Caco-2 (cell line): ENCODE measurements around the gene CTTN. TPM values are rescaled to one million over a fixed set of nuclear protein-coding genes. Genes with fewer than 3 reads are reported as not detected.

Experiments used
- BruUV-seq: library from RNA; stranded (reverse); fragments of 400-500 nt; replicated peaks from 2 replicates; lab custom pipeline; 2021; lab: Mats Ljungman, UMichigan
- CTCF ChIA-PET: fragments of 300-600 bp; sonication (Branson Sonifier 250); formaldehyde crosslinking; loops from one replicate; lab custom pipeline; 2022; ENCODE audit warnings: antibody characterized with exemption; lab: Charles Lee
- POLR2A ChIA-PET: fragments of 300-600 bp; sonication (Branson Sonifier 250); formaldehyde crosslinking; loops from one replicate; lab custom pipeline; 2022; ENCODE audit warnings: antibody characterized with exemption; lab: Charles Lee
- DNase-seq, 2 experiments: peaks; one replicate each; pipeline versions ENCODE4 v3.0.0 to v3.0.0-alpha.2; 2020 to 2022
- H3K27me3 ChIP-seq: replicated peaks from 2 replicates; pipeline ENCODE4 v1.6.0; 2011; ENCODE audit warnings: low read length; ENCODE audit not compliant: control insufficient read depth, insufficient read depth
- H3K36me3 ChIP-seq: 2 replicates; pipeline ENCODE4 v1.5.1; 2011; ENCODE audit warnings: low read length; ENCODE audit not compliant: control insufficient read depth, insufficient read depth
- H3K4me1 ChIP-seq: fragments of 250-450 bp; sonication (Bioruptor Pico); 2 replicates; pipeline ENCODE4 v1.5.1; 2020; ENCODE audit warnings: mild to moderate bottlenecking
- H3K4me3 ChIP-seq: 2 replicates; pipeline ENCODE4 v1.5.1; 2011; ENCODE audit warnings: low read depth, mild to moderate bottlenecking, control low read depth, low read length
- H3K9me3 ChIP-seq: fragments of 250-450 bp; sonication (Bioruptor Pico); 2 replicates; pipeline ENCODE4 v1.5.1; 2020; ENCODE audit warnings: mild to moderate bottlenecking, moderate library complexity
- H3K27ac Mint-ChIP-seq: one replicate; pipeline ENCODE4 v1.8.0; 2022; ENCODE audit warnings: mixed read lengths; ENCODE audit not compliant: unreplicated experiment
- H3K27me3 Mint-ChIP-seq: one replicate; pipeline ENCODE4 v1.8.0; 2022; ENCODE audit warnings: mixed read lengths; ENCODE audit not compliant: insufficient read depth, unreplicated experiment
- H3K36me3 Mint-ChIP-seq: one replicate; pipeline ENCODE4 v1.8.0; 2022; ENCODE audit warnings: mild to moderate bottlenecking, mixed read lengths; ENCODE audit not compliant: insufficient read depth, unreplicated experiment
- H3K4me1 Mint-ChIP-seq: one replicate; pipeline ENCODE4 v1.8.0; 2022; ENCODE audit warnings: low read depth, mixed read lengths; ENCODE audit not compliant: unreplicated experiment
- H3K4me3 Mint-ChIP-seq: one replicate; pipeline ENCODE4 v1.8.0; 2022; ENCODE audit warnings: mild to moderate bottlenecking, moderate library complexity, mixed read lengths; ENCODE audit not compliant: unreplicated experiment
- H3K9me3 Mint-ChIP-seq: one replicate; pipeline ENCODE4 v1.8.0; 2022; ENCODE audit warnings: mixed read lengths; ENCODE audit not compliant: unreplicated experiment
- intact Hi-C: fragments of 100-400 bp; cut with micrococcal nuclease; formaldehyde crosslinking; loops from one replicate; pipeline ENCODE4 v1.10.0; 2022; ENCODE audit not compliant: unreplicated experiment
- total RNA-seq: library from RNA; stranded (reverse); gene quantifications from 2 replicates; pipeline ENCODE4 v1.2.3, GENCODE V29; 2022
- TF ChIP-seq, protein P1 (sequence below), 2 experiments: fragments of 200-600 bp in 1 of 2; IDR thresholded peaks; 1 replicate in 1 of 2; 2 replicates in 1 of 2; pipeline versions ENCODE4 v1.5.1 to v1.8.0; 2011 to 2022; ENCODE audit warnings: antibody characterized with exemption in 1 of 2, control low read depth in 1 of 2, inconsistent platforms in 1 of 2, low read depth in 1 of 2, low read length in 1 of 2, mild to moderate bottlenecking in 1 of 2, moderate library complexity in 1 of 2; ENCODE audit not compliant: insufficient read depth in 1 of 2, severe bottlenecking in 1 of 2, unreplicated experiment in 1 of 2

The CTTN gene
- total RNA-seq, 1 experiment from 2014 or later: 502 TPM

DNA sequence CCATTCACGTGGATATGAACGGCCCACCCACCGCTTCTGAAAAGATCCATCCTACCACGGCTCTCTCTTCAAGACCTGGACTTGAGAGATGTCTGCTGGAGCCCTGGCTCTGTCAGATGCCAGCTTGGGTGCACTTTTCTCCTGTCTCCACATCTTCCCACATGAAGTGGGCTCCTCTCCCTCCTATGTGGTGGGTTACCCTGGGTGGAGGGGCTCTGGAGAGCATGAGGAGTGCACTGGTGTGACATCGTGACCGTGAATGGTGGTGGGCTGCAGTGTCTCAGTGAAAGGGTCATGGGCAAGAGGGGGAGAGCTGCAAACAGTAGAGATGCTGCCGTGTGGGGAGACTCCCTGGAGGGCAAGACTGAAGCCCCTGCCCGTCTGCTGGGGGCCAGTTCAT is 76.4 kb downstream of the CTTN start:
- H3K4me1 ChIP-seq: no peaks in the 10 kb centered on the region
- DNase-seq: no peak
- H3K4me1 Mint-ChIP-seq: no peaks in the 10 kb centered on the region
- H3K27ac Mint-ChIP-seq: no peak overlapping the region
- no peaks in the 10 kb centered on the region for H3K27me3 Mint-ChIP-seq
- H3K36me3 Mint-ChIP-seq: peaks cover 37% of the 10 kb centered on the region
- ChIA-PET POLR2A (no interaction called here), CTCF (no interaction called here)
- H3K4me3 Mint-ChIP-seq: no peak overlapping the region
- no peaks in the 10 kb centered on the region for H3K36me3 ChIP-seq
- H3K9me3 ChIP-seq: no peaks in the 10 kb centered on the region
- intact Hi-C loops: no loop called here
- H3K4me3 ChIP-seq: no peak overlapping the region
- H3K9me3 Mint-ChIP-seq: no peaks in the 10 kb centered on the region
- no peaks in the 10 kb centered on the region for H3K27me3 ChIP-seq
- TF ChIP-seq, protein P1, sequence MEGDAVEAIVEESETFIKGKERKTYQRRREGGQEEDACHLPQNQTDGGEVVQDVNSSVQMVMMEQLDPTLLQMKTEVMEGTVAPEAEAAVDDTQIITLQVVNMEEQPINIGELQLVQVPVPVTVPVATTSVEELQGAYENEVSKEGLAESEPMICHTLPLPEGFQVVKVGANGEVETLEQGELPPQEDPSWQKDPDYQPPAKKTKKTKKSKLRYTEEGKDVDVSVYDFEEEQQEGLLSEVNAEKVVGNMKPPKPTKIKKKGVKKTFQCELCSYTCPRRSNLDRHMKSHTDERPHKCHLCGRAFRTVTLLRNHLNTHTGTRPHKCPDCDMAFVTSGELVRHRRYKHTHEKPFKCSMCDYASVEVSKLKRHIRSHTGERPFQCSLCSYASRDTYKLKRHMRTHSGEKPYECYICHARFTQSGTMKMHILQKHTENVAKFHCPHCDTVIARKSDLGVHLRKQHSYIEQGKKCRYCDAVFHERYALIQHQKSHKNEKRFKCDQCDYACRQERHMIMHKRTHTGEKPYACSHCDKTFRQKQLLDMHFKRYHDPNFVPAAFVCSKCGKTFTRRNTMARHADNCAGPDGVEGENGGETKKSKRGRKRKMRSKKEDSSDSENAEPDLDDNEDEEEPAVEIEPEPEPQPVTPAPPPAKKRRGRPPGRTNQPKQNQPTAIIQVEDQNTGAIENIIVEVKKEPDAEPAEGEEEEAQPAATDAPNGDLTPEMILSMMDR (IDR thresholded peaks at IDR 0.05; ENCODE audit: insufficient read depth in 1 of 2, low read depth in 1 of 2, low read length in 1 of 2, severe bottlenecking in 1 of 2, unreplicated experiment in 1 of 2): no peak
- no TSS peak for BruUV-seq

DNA sequence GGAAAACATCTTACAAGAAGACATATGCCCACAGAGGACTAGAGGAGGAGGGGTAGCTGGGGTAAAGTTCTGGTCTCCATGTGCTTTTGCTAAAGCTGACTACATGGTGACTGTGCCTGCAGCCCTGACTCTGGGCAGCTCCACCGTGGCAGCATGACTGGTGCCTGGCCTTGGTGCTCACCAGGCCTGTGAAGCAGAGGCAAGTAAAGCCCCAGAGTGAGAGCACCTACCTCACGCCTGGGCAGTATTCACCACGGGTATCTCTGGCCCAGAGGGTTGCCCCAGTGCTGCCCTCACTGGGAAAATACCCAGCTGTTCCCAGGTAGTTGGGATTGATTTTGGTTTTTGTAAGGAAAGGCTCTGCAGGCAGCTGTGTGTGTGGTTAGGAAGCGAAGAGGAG is 78.3 kb downstream of the CTTN start:
- no peaks in the 10 kb centered on the region for H3K4me1 ChIP-seq
- DNase-seq: no peak
- no peak overlapping the region for H3K4me3 Mint-ChIP-seq
- intact Hi-C loops: no loop called here
- CTCF ChIA-PET: interaction anchor here (0.6 kb wide), 1 partner anchor 16 kb away, joined by 3 read pairs; no protein-coding TSS in a partner anchor
- no peak overlapping the region for H3K4me3 ChIP-seq
- no peaks in the 10 kb centered on the region for H3K9me3 Mint-ChIP-seq
- no peaks in the 10 kb centered on the region for H3K27me3 ChIP-seq
- no peaks in the 10 kb centered on the region for H3K27me3 Mint-ChIP-seq
- TF ChIP-seq, protein P1 (IDR thresholded peaks at IDR 0.05; ENCODE audit: insufficient read depth in 1 of 2, low read depth in 1 of 2, low read length in 1 of 2, severe bottlenecking in 1 of 2, unreplicated experiment in 1 of 2): no peak
- BruUV-seq: no TSS peak
- H3K4me1 Mint-ChIP-seq: no peaks in the 10 kb centered on the region
- H3K9me3 ChIP-seq: no peaks in the 10 kb centered on the region
- H3K36me3 ChIP-seq: no peaks in the 10 kb centered on the region
- no peak overlapping the region for H3K27ac Mint-ChIP-seq
- H3K36me3 Mint-ChIP-seq: peaks cover 45% of the 10 kb centered on the region
- POLR2A ChIA-PET: no interaction called here

DNA sequence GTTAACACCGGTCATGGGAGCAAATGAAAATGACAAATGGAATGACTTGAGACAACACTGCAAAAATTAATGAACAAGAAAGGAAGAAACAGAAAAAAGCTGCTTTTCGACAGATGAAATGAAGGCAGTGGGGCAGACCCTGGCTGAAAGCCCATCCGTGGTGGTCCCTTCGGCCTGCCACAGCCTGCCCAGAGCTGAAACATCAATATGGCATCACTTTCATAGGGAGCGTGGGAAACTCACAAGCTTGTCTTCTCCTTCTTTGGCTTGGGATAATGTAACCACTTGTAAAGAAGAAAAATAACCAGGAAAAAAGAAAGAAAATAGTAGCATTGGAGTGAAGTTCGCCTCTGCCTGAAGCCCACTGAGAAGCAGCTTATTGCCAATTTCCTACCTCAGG is 78.8 kb downstream of the CTTN start:
- POLR2A ChIA-PET: interaction anchor here (0.6 kb wide), 1 partner anchor 976 kb away, joined by 3 read pairs; the partner anchor contains the start of gene NADSYN1
- Mint-ChIP-seq H3K27me3 (no peaks in the 10 kb centered on the region), H3K36me3 (peaks cover 49% of the 10 kb centered on the region), H3K27ac (no peak overlapping the region), H3K4me3 (no peak overlapping the region), H3K9me3 (no peaks in the 10 kb centered on the region), H3K4me1 (no peaks in the 10 kb centered on the region)
- H3K4me3 ChIP-seq: no peak overlapping the region
- no peaks in the 10 kb centered on the region for H3K4me1 ChIP-seq
- no peaks in the 10 kb centered on the region for H3K9me3 ChIP-seq
- no TSS peak for BruUV-seq
- TF ChIP-seq, protein P1 (IDR thresholded peaks at IDR 0.05; ENCODE audit: insufficient read depth in 1 of 2, low read depth in 1 of 2, low read length in 1 of 2, severe bottlenecking in 1 of 2, unreplicated experiment in 1 of 2): no peak
- intact Hi-C loops: no loop called here
- CTCF ChIA-PET: interaction anchor here (0.6 kb wide), 1 partner anchor 16 kb away, joined by 3 read pairs; no protein-coding TSS in a partner anchor
- H3K27me3 ChIP-seq: no peaks in the 10 kb centered on the region
- no peaks in the 10 kb centered on the region for H3K36me3 ChIP-seq
- DNase-seq: no peak
